Activated CD8-positive, alpha-beta memory T cell treated with anti-CD3 and anti-CD28 coated beads, Interleukin-2, amount 50 U/mL, for 1 hour (primary cell): ENCODE data around the gene OR6J1.
A peak's percentile ranks its signal among the peaks of the same experiment; 100 is the strongest.
"Not testable (repeated sequence)": the region's sequence is repeated elsewhere in the genome, so short reads cannot be mapped to it uniquely, and the experiment has no call there.

Source experiments
- DNase-seq: peaks from one replicate; pipeline ENCODE4 v3.0.0-alpha.2; 2020; ENCODE audit errors: extremely low read depth

The OR6J1 gene

DNA sequence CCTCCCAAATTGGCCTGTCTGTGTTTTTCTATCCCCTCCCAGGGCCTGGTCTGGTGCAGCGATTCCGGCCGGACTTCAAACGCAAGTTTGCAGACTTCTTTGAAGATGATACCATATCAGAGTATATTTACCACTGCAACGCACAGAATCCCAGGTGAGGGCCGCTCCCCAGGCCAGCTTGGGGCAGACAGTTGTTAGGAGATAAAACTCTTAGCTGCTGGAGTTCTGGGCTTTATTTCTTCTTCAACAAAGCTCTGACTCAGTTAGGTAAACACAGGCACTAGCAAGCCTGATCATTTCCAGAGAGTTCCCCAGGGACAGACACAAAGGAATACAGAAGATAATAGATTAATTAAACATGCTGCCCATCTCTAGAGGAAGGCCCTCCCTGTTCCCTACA, 37.8 kb downstream of the OR6J1 start:
- no peak for DNase-seq

- DNase-seq = no peak
Observed at GRCh38 chr14:22602862-22603261, 41.3 kb downstream of the OR6J1 start.

GRCh38 chr14:22601996-22602395, 42.2 kb downstream of the OR6J1 start:
- no peak for DNase-seq

DNA sequence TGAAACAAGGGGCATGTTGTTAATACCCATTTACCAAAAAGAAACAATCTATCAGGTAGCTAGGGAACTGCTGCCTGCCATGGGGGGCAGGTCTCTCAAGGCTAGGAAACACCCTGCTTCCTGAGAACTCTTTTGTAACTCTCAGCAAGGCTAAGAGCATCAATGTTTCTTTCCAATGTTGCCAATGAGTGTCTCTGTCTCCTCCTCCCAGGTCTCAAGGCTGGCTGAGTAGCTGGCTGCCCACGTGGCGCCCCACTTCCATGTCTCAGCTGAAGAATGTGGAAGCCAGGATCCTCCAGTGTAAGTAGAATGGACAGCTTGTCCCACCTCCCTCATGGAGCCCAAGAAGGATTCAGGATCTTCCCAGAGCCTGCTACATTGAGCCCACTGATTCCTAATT, 42.7 kb downstream of the OR6J1 start:
- no peak for DNase-seq

DNA sequence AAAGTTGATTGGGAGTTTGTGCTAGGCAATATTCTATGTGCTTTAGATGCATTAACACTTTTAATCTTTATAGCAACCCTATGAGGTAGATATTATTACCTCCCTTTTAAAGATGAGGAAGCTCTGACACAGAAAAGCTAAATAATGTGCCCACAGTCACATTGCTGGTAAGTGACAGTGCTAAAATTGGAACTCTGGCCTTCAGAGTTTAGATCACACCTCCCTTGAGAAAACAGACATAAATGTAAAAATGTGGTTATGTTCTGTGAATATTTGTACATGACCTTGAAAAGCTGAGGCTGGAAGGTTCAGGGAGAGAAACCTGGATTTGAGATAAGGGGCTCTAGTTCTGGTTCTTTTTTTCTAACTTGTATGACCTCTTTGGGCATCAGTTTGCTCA, 44.1 kb downstream of the OR6J1 start:
- no peak for DNase-seq

DNA sequence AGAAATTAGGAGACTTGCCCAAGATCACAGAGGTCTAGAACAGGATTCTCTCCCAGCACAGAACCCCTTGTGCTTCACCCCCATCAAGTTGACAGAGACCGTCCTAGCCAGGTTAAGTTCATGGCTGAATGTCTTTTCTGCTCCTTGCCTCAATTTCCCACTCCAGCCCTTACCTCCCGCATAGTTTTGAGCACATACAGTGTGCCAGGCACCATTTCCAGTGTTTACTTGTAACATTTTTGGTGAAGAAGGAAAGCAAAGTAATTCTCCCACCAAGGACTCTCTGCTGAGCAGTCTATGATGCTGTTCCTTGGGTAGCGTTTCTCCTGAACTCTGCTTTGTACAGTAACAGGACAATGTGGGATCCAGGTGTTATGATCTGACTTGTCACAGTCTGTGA, 44.8 kb downstream of the OR6J1 start:
- no peak for DNase-seq

GRCh38 chr14:22598896-22599244, 45.3 kb downstream of the OR6J1 start:
- DNase-seq = no peak

GRCh38 chr14:22598099-22598895, 45.9 kb downstream of the OR6J1 start, which contains the start of gene ABHD4:
Gene ABHD4 (plus strand): TSS chr14:22598300. CDS start chr14:22598307, 7 bp downstream.
- no peak for DNase-seq

DNA sequence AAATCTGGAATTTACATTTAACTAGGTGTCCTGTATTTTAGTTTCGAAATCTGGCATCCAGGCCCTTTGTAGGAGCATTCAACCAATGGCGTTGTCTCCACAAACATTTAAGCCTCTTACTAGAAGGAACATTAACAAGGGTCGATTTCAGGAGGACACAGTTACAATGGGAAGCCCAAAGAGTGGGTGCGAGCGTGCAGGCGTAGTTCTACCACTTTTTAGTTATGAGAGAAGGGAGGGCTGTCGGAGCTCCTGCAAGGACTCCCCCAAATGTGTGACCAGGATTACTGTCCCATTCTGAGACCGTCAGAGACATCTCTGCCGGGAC, 46.4 kb downstream of the OR6J1 start:
- DNase-seq = no peak

DNA sequence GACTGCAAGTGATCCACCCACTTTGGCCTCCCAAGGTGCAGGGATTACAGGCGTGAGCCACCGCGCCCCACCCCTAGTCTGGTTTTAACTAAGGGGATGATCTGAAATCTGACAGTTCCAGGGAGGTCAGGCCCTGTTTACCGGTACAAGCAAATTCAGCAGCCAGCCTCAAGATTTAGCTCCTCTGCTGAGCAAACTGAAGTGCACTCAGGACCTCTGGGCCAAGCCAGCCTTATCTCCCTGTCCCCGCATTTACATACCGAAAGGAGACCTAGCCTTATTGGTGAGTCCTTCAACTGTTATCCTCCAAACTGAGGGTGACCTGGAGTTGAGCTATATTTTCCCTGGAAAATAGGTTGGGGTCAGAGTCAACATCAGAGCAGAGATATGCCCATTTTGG, 46.9 kb downstream of the OR6J1 start:
- DNase-seq = no peak

- DNase-seq = no peak
Observed at GRCh38 chr14:22596354-22596879, 47.7 kb downstream of the OR6J1 start.

GRCh38 chr14:22594156-22594716, 49.9 kb downstream of the OR6J1 start:
- no peak for DNase-seq

DNA sequence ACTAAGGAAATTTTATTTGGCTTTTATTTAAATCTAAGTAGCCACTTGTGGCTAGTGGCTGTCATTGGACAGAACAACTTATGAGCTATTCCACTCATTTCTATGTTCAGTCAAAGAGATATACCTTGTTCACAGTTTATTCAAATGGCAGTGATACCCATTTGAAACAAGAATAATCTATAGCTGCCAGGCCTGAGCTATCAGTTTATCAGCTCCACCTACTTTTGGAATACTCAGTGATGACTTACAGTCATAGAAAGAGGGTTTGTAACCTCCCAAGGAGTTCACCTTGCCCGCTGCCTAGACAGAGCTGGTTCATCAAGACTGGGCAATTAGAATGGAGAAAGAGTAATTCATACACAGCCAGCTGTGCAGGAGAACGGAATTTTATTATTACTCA, 50.6 kb downstream of the OR6J1 start:
- DNase-seq = no peak

DNA sequence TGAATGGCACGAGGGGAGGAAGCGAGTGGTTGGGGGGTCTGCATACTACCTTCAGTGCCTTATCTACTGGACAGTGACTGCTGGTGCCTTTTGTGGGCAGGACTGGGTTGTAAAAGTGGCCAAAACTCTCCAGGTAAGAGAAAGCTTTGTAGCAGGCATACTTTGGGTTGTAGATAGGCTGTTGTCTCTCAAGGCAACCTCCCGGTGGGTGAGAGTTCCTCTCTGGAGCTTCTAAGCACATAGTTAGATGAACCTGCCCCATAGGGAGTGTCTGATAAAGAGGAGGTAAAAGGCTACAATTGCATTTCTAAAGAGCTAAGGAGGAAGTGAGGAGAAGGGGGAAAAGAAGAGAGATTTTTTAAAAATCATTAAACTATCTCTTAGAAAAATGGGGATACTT, 51.0 kb downstream of the OR6J1 start:
- no peak for DNase-seq

DNA sequence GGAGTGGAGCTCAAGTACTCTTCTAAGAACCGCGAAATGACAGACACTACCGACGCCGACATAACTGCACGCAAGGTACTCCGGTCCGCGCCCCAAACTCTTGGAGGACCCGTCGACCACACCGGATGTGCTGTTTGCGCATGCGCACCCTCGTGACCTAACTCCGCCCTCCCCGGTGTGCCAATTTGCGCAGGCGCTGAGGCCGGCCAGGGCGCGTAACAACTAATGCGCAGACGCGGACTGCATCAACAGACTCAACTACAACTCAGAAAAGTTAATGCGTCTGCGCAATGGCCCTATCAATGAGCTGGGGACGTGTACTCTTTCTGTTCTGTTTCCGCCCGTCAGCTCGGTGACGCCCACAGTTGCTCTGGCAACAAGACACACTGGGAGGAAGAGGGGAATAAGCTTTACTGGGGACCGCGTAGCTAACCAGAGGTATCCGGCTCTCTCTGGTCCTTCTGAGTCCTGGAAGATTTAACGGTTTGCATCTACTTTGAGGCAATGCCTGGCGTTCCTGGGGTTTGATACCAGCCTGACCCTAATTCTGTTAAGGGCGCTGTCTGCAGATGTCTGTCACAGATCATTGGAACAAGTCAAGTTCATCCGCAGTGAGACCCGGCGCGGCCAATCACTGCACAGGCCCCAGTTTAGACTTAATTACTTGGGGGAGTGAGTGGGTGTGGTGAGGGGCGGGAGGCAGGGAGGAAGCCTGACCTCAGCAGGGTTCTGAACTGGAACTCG, 54.9 kb downstream of the OR6J1 start, which contains the start of gene DAD1:
Gene DAD1 (minus strand): TSS at position 129 of the 744 bp plus-strand sequence. CDS start 67 bp downstream, at position 62.
- DNase-seq = peak; percentile 100

- DNase-seq = no peak
Observed at GRCh38 chr14:22588526-22589095, 55.5 kb downstream of the OR6J1 start.

DNA sequence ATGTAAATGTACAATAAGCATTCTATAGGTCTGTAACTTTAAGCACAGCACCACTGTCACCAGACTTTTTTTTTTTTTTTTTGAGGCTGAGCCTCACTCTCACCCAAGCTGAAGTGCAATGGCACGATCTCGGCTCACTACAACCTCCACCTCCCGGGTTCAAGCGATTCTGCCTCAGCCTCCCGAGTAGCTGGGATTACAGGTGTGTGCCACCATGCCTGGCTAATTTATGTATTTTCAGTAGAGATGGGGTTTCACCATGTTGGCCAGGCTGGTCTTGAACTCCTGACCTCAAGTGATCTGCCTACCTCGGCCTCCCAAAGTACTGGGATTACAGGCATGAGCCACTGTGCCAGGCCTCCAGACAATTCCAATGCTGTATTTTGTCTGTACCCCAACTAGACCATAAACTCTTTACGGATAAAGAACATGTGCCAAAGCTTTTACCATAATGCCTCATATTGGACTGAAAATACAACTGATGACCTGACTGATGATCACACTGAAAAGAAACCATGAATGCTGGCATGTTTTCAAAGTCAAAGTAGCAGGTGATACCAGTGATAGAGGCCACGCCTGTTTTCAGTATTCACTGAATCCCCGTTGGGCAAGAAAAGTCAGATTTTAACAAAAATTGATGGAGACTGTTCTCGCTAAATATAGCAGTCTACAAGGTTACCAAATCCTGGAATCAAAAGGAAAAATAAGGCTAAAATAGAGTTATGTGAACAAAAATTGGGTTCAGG, 56.3 kb downstream of the OR6J1 start:
- DNase-seq = not testable (repeated sequence)

GRCh38 chr14:22587247-22587646, 56.9 kb downstream of the OR6J1 start:
- no peak for DNase-seq

DNA sequence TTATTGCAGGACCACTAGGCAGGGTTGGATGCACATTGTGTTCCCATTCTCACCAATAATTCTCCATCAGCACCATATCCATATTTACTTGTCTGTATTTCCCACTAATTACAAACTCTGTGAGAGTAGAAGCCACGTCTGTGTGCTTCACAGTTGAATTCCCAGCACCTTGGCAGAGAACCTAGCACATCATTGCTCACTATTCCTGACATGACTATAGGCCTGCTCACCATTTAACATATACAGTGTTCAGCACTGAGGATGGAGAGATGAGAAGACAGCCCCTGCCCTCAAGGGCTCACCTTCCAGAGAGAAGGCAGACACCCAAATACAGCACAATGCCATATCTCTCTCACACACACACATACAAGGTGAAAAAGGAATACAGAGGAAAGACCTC, 60.2 kb downstream of the OR6J1 start:
- DNase-seq = no peak
